GM21717 (cell line): ENCODE results near the gene NANS.
"Not testable (repeated sequence)": the region's sequence is repeated elsewhere in the genome, so short reads cannot be mapped to it uniquely, and the experiment has no call there.

Experiments used
- ATAC-seq: cut with Tn5 transposase; IDR thresholded peaks from one replicate; pipeline ENCODE4 v1.9.1; 2021; ENCODE audit warnings: mild to moderate bottlenecking, moderate library complexity; ENCODE audit not compliant: unreplicated experiment

NANS gene

DNA sequence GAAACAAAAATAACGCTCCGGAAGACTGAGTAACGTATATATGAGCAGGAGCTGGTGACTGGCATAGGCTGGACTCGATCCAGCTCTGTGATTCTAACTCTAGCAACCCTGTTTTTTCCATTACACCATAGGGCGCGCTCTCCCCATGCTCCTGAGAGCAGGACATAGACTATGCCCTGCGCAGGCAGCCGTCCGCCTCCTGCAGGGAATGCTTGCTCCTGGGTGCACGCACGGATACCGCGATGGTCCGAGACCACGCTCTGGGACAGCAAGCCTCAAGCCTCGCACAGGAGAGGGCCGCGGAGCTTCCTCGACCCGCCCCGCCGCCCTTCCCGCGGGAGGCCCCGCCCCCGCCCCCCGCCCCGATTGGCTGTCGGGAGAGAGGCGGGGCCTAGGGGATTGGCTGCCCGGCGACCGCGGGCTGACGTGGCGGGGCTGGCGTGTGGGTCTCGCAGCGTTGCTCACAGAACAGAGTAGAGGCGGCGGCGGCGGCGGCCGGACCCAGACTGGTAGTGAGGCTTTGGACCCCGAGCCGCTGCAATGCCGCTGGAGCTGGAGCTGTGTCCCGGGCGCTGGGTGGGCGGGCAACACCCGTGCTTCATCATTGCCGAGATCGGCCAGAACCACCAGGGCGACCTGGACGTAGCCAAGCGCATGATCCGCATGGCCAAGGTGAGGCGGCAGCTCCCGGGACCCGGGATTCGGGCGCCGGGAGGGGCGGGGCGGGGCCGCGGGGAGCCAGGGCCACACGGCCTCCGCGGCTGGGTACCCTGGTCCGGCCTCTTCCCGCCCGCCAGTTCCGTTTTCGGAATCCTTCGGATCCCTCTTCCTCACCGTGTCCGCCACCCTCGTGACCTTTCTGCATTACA, at the start of gene NANS:
Gene NANS (plus strand): TSS at position 464 of the 869 bp plus-strand sequence. CDS start 77 bp downstream, at position 541.
- ATAC-seq, result peak; percentile 90

DNA sequence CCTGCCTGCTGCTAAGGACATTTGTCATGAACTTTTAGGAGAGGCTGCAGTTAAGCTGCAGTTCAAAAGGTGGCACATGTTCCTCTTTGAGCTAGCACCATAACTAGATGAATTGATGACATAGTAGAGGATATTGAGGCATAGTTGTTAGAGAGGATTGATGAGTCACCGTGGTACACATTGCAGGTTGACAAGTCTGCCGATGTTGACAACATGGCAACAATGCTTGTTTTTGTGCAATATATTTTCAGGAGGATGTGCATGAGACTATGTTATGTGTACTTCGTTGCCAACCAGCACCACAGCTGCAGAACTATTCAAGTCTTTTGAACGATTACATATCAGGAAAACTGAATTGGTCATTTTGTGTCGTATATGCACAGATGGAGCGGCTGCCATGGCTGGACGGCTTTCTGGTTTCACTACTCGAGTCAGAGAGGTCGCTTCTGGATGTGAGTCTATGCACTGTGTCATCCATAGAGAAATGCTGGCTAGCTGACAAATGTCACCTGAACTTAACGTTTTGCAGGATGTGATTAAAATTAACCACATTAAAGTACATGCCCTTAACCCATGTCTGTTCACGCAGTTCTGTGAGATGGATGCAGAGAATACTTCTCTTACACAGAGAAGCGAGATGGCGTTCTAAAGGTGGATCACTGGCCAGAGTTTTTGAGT, 49.1 kb upstream of the NANS start:
- no peak for ATAC-seq

- no peak for ATAC-seq
These were observed 47.8 kb upstream of the NANS start for GRCh38 chr9:98008764-98009163.

DNA sequence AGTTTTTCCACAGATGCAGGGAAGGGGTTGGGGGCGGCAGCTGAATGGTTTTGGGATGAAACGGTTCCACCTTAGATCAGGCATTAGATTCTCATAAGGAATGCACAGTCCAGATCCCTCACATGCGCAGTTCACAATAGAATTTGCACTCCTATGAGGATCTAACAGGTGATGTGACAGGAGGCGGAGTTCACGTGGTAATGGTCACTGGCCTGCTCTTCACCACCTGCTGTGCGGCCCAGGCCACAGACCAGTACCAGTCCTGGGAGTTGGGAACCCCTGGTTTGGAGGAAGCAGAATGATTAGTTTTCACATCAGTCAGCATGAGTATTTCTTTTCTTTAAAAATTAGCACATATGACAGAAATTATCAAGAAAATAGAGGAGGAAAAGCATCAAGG, 47.1 kb upstream of the NANS start:
- ATAC-seq, result no peak

DNA sequence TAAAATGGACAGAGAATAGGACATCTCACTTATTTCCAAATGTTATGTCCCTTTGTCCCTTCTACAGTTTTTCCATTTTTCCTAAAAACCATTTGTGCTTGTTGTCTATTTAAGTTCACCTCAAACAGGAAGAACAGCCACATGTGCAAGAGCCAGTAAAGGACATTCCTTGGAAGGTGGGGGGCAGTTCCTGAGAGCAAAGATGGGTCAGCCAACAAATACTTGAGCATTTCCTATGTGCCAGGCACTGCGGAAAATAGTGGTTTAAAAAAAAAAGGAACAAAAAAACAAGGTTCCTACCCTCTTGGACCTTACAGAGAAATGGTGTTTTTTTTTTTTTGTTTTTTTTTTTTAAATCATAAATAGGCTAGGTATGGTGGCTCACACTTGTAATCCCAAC, 46.6 kb upstream of the NANS start:
- ATAC-seq, result no peak

GRCh38 chr9:98010445-98010844, 46.1 kb upstream of the NANS start:
- peak; percentile 75 for ATAC-seq

- no peak for ATAC-seq
These were observed 45.4 kb upstream of the NANS start for GRCh38 chr9:98011122-98011521.

DNA sequence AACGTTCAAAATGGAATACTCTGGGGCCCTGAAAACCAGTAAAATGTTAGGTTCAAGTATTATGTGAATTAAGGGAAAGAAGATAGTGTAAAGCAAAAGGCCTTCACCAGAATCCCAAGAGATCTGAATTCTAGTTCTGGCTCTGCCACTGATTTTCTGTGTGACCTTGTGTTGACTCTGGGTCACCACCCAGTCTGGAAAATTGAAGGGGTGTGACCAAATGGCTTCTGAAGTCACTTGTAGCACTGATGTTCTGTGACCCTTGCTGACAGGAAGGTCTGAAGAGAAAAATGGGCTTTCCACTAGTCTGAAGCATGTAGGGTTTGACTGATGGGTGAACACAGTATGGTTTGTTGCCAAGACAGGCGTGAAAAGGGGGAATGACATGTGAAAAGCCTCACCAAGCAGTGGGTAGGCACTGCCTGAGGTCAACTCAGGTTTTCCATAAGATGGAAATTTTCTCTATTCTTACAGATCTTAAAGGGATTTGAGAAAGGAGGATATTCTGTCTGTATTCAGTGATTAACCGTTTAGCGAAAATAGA, 40.3 kb upstream of the NANS start:
- no peak for ATAC-seq

GRCh38 chr9:98017306-98017705, 39.2 kb upstream of the NANS start:
- ATAC-seq, result no peak

DNA sequence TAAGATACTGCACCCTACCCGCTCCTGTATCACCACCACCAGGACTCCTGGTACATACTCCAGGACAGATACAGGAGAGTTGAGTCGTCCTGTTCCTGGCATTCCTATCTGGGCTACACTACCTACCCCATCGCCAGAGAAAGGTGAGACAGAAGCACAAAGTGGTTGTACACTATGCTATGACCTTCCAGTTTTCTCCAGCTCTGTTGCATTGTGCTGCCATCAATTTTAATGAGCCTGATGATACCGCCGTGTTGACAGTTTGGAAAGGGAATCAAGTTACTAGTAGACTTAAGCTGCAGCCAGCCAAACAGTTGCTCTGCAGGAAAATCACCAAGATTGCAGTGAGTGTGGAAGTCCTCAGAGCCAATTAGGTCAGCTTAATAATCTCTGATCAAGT, 38.2 kb upstream of the NANS start:
- ATAC-seq, result no peak

GRCh38 chr9:98019098-98019497, 37.4 kb upstream of the NANS start:
- ATAC-seq, result no peak

DNA sequence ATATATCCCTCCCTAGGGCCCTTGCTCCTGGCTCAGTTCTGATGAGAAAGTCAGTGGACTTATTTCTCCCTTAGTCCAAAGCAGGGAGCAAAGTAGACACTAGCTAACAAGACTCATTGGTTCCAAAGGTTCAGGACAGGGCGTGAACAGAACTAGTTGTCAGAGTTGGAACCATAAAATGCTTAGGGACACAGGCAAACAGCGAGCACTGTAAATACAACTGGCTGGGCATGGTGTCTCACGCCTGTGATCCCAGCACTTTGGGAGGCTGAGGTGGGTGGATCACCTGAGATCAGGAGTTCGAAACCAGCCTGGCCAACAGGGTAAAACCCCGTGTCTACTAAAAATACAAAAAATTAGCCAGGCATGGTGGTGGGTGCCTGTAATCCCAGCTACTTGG, 36.7 kb upstream of the NANS start:
- not testable (repeated sequence) for ATAC-seq

- no peak for ATAC-seq
These were observed 35.9 kb upstream of the NANS start for GRCh38 chr9:98020476-98021145.

DNA sequence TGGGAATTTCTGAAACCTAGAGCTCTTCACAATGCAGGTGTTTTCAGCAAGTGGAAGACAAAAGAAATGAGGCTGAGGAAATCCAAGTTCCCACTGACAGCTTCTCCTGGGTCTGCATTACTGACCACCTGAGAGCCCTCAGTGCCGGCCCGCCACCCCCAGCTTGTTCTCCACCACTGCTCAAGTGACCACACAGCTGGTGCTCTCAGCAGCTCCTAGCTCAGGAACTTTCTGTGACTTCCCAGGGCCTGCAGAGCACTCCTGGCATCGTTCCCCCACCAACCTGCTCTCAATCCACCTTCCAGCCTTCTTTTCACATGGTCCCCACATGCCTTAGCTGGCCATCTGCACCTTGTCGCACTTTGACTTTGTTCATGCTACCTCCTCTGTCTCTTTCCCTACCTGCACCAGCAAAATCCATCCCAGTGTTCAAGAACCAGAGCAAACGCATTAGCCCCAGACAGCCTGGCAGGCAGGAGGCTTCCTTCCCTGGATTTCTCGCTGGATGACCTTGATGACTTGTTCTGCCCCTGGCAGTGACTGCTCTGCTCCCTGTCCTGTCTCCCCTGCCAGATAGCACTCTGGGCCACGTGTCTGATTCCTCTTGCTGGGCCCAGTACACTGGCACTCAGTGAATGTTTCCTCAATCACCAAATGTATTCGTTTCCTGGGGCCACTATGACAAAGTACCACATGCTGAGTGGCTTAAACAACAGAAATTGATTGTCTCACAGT, 35.1 kb upstream of the NANS start:
- no peak for ATAC-seq

DNA sequence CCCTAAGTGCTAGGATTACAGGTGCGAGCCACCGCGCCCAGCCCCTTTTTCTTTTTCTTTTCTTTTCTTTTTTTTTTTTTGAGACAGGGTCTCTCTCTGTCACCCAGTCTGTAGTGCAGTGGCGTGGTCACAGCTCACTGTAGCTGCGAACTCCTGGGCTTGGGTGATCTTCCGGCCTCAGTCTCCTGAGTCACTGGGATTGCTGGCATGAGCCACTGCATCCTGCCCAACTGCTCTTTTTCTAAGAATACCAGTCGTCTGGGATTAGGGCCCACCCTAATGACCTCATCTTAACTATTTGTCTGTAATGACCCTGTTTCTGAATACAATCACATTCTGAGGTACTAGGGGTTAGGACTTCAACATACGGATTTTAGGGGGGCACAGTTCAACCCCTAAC, 34.1 kb upstream of the NANS start:
- no peak for ATAC-seq

DNA sequence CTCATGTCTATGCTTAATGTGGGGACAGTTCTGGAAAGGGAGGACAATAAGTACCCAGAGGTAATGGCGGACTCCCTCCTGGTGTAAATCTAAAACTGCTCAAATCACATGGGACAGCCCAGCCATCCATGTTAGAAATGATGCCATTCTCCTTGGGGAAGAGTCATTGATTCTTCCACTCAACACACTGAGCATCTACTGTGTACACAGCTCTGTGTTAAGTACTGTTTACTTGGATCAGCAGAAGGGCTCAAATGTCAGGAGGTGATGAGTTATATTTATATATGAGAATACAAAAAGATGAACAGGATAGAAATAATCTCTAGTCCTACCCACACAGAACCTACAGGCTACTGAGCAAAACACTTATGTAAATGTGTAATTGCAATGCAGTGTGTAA, 31.8 kb upstream of the NANS start:
- ATAC-seq, result no peak

DNA sequence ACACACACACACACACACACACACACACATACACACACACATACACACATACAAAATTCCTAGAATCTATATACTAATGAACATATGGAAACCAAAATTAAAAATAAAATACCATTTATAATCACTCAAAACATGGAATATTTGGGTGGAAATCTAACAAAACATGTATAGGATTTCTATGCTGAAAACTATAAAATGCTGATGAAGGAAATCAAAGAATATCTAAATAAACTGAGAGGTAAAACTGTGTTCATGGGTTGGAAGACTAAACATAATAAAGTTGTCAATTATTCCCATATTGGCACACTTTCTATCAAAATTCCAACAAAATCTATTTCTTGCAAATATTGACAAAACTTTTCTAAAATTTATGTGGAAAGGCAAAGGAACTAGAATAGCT, 25.4 kb upstream of the NANS start:
- ATAC-seq, result no peak

DNA sequence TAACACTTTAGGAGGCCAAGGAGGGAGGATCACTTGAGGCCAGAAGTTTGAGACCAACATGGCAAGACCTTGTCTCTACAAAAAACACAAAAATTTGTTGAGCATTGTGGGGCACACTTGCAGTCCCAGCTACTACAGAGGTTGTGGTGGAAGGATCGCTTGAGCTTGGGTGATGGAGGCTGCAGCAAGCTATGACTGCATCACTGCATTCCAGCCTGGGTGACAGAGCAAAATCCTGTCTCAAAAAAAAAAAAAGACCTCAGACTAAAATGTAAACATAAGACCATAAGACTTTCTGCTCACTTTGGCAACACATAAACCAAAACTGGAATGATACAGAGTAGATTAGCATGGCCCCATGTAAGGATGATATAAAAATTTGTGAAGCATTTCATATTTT, 24.6 kb upstream of the NANS start:
- ATAC-seq, result no peak

- ATAC-seq, result peak; percentile 59
These were observed 21.7 kb upstream of the NANS start for GRCh38 chr9:98034593-98035546.

DNA sequence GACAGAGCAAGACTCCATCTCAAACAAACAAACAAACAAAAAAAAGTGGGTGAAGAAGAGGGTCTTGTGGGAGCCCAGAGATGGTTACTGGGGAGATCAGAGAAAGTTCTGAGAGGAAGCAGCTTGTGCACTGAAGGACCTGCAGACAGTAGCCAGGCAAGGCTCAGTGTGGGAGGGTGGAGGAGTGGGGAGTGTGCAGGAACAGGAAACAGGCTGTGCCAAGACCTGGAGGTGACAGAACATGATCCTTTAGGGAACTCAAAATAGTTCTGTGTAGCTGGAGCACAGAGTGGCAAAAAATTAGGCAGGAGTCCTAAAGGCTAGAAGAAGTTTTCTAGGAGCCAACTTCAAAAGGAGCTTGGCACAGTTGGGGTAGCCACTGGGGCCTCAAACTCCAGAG, 19.2 kb upstream of the NANS start:
- ATAC-seq, result no peak
